GM23338 (cell line): ENCODE results near the gene TCP11. TPM values are rescaled to one million over a fixed set of nuclear protein-coding genes. Genes with fewer than 3 reads are reported as not detected.

Experiments used
- ATAC-seq: fragments of 200-7000 bp; cut with Tn5 transposase; 3 replicates; pipeline ENCODE4 v1.9.1; 2020
- DNase-seq: peaks from one replicate; pipeline ENCODE4 v3.0.0-alpha.2; 2015; ENCODE audit warnings: low spot score
- H2AFZ ChIP-seq: fragments of 200-600 bp; sonication (generic); 2 replicates; pipeline ENCODE4 v1.8.0; 2016; ENCODE audit warnings: antibody characterized with exemption, mild to moderate bottlenecking, moderate library complexity
- H3F3A ChIP-seq: fragments of 200-600 bp; sonication (generic); replicated peaks from 2 replicates; pipeline ENCODE4 v1.8.0; 2017; ENCODE audit warnings: antibody characterized with exemption, mixed run types, low read depth
- H3K27ac ChIP-seq: fragments of 200-600 bp; sonication (generic); 2 replicates; pipeline ENCODE4 v1.6.1; 2016; ENCODE audit warnings: low read depth
- H3K27me3 ChIP-seq: fragments of 200-600 bp; sonication (generic); 2 replicates; pipeline ENCODE4 v1.8.0; 2016; ENCODE audit warnings: mild to moderate bottlenecking, mixed run types, moderate library complexity; ENCODE audit not compliant: insufficient read depth
- H3K36me3 ChIP-seq: fragments of 200-600 bp; sonication (generic); 2 replicates; pipeline ENCODE4 v1.8.0; 2016; ENCODE audit warnings: mild to moderate bottlenecking; ENCODE audit not compliant: insufficient read depth
- H3K4me1 ChIP-seq: fragments of 200-600 bp; sonication (generic); 2 replicates; pipeline ENCODE4 v1.8.0; 2016; ENCODE audit warnings: mild to moderate bottlenecking, moderate library complexity; ENCODE audit not compliant: insufficient read depth
- H3K4me2 ChIP-seq: fragments of 200-600 bp; sonication (generic); 2 replicates; pipeline ENCODE4 v1.7.1; 2017; ENCODE audit warnings: mixed run types
- H3K4me3 ChIP-seq: fragments of 200-600 bp; sonication (generic); 2 replicates; pipeline ENCODE4 v1.6.1; 2016; ENCODE audit warnings: mixed run types
- H3K79me2 ChIP-seq: fragments of 200-600 bp; sonication (generic); replicated peaks from 2 replicates; pipeline ENCODE4 v1.8.0; 2017; ENCODE audit warnings: mild to moderate bottlenecking; ENCODE audit not compliant: insufficient read depth
- H3K9me2 ChIP-seq: fragments of 200-600 bp; sonication (generic); 2 replicates; pipeline ENCODE4 v1.8.0; 2017; ENCODE audit not compliant: insufficient read depth
- H4K20me1 ChIP-seq: fragments of 200-600 bp; sonication (generic); replicated peaks from 2 replicates; pipeline ENCODE4 v1.8.0; 2017; ENCODE audit warnings: mild to moderate bottlenecking; ENCODE audit not compliant: insufficient read depth
- H3K27ac Mint-ChIP-seq: 2 replicates; pipeline ENCODE4 v1.8.0; 2020; ENCODE audit warnings: inconsistent platforms, mild to moderate bottlenecking, moderate library complexity, mixed read lengths
- H3K27me3 Mint-ChIP-seq: 3 replicates; pipeline ENCODE4 v1.8.0; 2022; ENCODE audit warnings: low read depth, mild to moderate bottlenecking, moderate library complexity, mixed read lengths, inconsistent platforms; ENCODE audit not compliant: insufficient read depth, poor library complexity
- H3K36me3 Mint-ChIP-seq: 3 replicates; pipeline ENCODE4 v1.8.0; 2021; ENCODE audit warnings: low read depth, mild to moderate bottlenecking, inconsistent platforms, moderate library complexity, mixed read lengths
- H3K4me1 Mint-ChIP-seq: 3 replicates; pipeline ENCODE4 v1.8.0; 2020; ENCODE audit warnings: mild to moderate bottlenecking, inconsistent platforms, mixed read lengths
- H3K4me3 Mint-ChIP-seq: 3 replicates; pipeline ENCODE4 v1.8.0; 2021; ENCODE audit warnings: moderate library complexity, mild to moderate bottlenecking, inconsistent platforms, mixed read lengths
- H3K9me3 Mint-ChIP-seq: 3 replicates; pipeline ENCODE4 v1.8.0; 2020; ENCODE audit warnings: moderate library complexity, mild to moderate bottlenecking, inconsistent platforms, mixed read lengths
- CREB1 ChIP-seq: fragments of 250-450 bp; sonication (Bioruptor Pico); IDR thresholded peaks from 2 replicates; pipeline ENCODE4 v1.5.0; 2020; ENCODE audit warnings: low read depth, mild to moderate bottlenecking, moderate library complexity
- EZH2 ChIP-seq: fragments of 200-600 bp; sonication (generic); IDR thresholded peaks from one replicate; pipeline ENCODE4 v1.8.0; 2017; ENCODE audit warnings: antibody characterized with exemption, mild to moderate bottlenecking, low read depth; ENCODE audit not compliant: unreplicated experiment
- EZH2phosphoT487 ChIP-seq: fragments of 200-600 bp; sonication (generic); IDR thresholded peaks from one replicate; pipeline ENCODE4 v1.8.1; 2018; ENCODE audit warnings: antibody characterized with exemption; ENCODE audit not compliant: unreplicated experiment
- NANOG ChIP-seq: IDR thresholded peaks from 2 replicates; pipeline ENCODE4 v1.6.1; 2016; ENCODE audit warnings: antibody characterized with exemption, borderline replicate concordance
- ZNF114 ChIP-seq: fragments of 250-450 bp; sonication (Bioruptor Pico); IDR thresholded peaks from 2 replicates; pipeline ENCODE4 v1.5.0; 2020; ENCODE audit warnings: mild to moderate bottlenecking, moderate library complexity
- ZNF331 ChIP-seq: fragments of 250-450 bp; sonication (Bioruptor Pico); IDR thresholded peaks from 2 replicates; pipeline ENCODE4 v1.5.0; 2020; ENCODE audit warnings: low read depth, mild to moderate bottlenecking, moderate library complexity
- polyA plus RNA-seq: library from polyadenylated mRNA; unstranded; fragments of >200 nt; fragmentation: Nextera tagmentation; extraction: Ambion mirVana; gene quantifications from 2 replicates; pipeline ENCODE4 v1.2.1, GENCODE V29; 2016
- total RNA-seq: library from RNA; depleted of rRNA; stranded (reverse); fragments of >200 nt; shearing (Covaris generic); gene quantifications from 2 replicates; pipeline ENCODE4 v1.2.3, GENCODE V29; 2014
- TF ChIP-seq, protein P1 (sequence below), 2 experiments: fragments of 200-600 bp in 1 of 2; sonication (generic) in 1 of 2; conservative IDR thresholded peaks; 2 replicates each; pipeline versions ENCODE4 v1.5.1 to v1.6.1; 2016 to 2017; ENCODE audit warnings: antibody characterized with exemption in 2 of 2, low read depth in 2 of 2, mild to moderate bottlenecking in 2 of 2, moderate library complexity in 1 of 2
- TF ChIP-seq, protein P2 (sequence below): IDR thresholded peaks from one replicate; pipeline ENCODE4 v1.6.1; 2018; ENCODE audit warnings: antibody characterized with exemption; ENCODE audit not compliant: unreplicated experiment
- TF ChIP-seq, protein P3 (sequence below): fragments of 250-450 bp; sonication (Bioruptor Pico); IDR thresholded peaks from 2 replicates; pipeline ENCODE4 v1.5.0; 2020; ENCODE audit warnings: mild to moderate bottlenecking, moderate library complexity
- TF ChIP-seq, protein P4 (sequence below): IDR thresholded peaks from 2 replicates; pipeline ENCODE4 v1.6.1; 2016; ENCODE audit warnings: antibody characterized with exemption

TCP11 gene
- total and polyA plus RNA-seq, 2 experiments from 2014 or later, result not detected

DNA sequence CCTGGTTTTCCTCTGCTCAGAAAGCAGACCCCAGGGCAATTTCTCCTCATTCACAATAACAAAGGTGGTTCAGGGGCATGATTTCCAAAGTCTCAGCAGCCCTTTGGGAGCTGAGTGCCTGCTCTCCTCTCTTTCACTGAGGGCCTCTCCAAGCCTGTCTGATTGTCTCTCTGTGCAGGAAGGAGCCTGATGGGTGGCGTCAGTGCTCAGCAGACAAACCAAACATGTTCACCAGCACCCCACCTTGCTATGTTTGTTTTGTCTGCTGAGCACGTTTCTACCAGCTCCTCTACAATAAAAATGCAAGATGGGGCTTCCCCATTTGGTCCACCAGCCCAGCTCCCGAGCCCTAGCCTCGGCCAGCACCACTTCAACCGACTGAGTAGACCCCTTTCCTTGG, 25.4 kb upstream of the TCP11 start:
- no peak for TF ChIP-seq EZH2
- no peak for TF ChIP-seq NANOG
- TF ChIP-seq, protein P1, sequence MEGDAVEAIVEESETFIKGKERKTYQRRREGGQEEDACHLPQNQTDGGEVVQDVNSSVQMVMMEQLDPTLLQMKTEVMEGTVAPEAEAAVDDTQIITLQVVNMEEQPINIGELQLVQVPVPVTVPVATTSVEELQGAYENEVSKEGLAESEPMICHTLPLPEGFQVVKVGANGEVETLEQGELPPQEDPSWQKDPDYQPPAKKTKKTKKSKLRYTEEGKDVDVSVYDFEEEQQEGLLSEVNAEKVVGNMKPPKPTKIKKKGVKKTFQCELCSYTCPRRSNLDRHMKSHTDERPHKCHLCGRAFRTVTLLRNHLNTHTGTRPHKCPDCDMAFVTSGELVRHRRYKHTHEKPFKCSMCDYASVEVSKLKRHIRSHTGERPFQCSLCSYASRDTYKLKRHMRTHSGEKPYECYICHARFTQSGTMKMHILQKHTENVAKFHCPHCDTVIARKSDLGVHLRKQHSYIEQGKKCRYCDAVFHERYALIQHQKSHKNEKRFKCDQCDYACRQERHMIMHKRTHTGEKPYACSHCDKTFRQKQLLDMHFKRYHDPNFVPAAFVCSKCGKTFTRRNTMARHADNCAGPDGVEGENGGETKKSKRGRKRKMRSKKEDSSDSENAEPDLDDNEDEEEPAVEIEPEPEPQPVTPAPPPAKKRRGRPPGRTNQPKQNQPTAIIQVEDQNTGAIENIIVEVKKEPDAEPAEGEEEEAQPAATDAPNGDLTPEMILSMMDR (conservative IDR thresholded peaks at IDR 0.05; ENCODE audit: low read depth in 2 of 2), result no peak
- no peak for TF ChIP-seq EZH2phosphoT487
- TF ChIP-seq ZNF114 (CRISPR knock-in tag), result no peak
- TF ChIP-seq, protein P2, sequence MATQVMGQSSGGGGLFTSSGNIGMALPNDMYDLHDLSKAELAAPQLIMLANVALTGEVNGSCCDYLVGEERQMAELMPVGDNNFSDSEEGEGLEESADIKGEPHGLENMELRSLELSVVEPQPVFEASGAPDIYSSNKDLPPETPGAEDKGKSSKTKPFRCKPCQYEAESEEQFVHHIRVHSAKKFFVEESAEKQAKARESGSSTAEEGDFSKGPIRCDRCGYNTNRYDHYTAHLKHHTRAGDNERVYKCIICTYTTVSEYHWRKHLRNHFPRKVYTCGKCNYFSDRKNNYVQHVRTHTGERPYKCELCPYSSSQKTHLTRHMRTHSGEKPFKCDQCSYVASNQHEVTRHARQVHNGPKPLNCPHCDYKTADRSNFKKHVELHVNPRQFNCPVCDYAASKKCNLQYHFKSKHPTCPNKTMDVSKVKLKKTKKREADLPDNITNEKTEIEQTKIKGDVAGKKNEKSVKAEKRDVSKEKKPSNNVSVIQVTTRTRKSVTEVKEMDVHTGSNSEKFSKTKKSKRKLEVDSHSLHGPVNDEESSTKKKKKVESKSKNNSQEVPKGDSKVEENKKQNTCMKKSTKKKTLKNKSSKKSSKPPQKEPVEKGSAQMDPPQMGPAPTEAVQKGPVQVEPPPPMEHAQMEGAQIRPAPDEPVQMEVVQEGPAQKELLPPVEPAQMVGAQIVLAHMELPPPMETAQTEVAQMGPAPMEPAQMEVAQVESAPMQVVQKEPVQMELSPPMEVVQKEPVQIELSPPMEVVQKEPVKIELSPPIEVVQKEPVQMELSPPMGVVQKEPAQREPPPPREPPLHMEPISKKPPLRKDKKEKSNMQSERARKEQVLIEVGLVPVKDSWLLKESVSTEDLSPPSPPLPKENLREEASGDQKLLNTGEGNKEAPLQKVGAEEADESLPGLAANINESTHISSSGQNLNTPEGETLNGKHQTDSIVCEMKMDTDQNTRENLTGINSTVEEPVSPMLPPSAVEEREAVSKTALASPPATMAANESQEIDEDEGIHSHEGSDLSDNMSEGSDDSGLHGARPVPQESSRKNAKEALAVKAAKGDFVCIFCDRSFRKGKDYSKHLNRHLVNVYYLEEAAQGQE, result no peak
- TF ChIP-seq, protein P3, sequence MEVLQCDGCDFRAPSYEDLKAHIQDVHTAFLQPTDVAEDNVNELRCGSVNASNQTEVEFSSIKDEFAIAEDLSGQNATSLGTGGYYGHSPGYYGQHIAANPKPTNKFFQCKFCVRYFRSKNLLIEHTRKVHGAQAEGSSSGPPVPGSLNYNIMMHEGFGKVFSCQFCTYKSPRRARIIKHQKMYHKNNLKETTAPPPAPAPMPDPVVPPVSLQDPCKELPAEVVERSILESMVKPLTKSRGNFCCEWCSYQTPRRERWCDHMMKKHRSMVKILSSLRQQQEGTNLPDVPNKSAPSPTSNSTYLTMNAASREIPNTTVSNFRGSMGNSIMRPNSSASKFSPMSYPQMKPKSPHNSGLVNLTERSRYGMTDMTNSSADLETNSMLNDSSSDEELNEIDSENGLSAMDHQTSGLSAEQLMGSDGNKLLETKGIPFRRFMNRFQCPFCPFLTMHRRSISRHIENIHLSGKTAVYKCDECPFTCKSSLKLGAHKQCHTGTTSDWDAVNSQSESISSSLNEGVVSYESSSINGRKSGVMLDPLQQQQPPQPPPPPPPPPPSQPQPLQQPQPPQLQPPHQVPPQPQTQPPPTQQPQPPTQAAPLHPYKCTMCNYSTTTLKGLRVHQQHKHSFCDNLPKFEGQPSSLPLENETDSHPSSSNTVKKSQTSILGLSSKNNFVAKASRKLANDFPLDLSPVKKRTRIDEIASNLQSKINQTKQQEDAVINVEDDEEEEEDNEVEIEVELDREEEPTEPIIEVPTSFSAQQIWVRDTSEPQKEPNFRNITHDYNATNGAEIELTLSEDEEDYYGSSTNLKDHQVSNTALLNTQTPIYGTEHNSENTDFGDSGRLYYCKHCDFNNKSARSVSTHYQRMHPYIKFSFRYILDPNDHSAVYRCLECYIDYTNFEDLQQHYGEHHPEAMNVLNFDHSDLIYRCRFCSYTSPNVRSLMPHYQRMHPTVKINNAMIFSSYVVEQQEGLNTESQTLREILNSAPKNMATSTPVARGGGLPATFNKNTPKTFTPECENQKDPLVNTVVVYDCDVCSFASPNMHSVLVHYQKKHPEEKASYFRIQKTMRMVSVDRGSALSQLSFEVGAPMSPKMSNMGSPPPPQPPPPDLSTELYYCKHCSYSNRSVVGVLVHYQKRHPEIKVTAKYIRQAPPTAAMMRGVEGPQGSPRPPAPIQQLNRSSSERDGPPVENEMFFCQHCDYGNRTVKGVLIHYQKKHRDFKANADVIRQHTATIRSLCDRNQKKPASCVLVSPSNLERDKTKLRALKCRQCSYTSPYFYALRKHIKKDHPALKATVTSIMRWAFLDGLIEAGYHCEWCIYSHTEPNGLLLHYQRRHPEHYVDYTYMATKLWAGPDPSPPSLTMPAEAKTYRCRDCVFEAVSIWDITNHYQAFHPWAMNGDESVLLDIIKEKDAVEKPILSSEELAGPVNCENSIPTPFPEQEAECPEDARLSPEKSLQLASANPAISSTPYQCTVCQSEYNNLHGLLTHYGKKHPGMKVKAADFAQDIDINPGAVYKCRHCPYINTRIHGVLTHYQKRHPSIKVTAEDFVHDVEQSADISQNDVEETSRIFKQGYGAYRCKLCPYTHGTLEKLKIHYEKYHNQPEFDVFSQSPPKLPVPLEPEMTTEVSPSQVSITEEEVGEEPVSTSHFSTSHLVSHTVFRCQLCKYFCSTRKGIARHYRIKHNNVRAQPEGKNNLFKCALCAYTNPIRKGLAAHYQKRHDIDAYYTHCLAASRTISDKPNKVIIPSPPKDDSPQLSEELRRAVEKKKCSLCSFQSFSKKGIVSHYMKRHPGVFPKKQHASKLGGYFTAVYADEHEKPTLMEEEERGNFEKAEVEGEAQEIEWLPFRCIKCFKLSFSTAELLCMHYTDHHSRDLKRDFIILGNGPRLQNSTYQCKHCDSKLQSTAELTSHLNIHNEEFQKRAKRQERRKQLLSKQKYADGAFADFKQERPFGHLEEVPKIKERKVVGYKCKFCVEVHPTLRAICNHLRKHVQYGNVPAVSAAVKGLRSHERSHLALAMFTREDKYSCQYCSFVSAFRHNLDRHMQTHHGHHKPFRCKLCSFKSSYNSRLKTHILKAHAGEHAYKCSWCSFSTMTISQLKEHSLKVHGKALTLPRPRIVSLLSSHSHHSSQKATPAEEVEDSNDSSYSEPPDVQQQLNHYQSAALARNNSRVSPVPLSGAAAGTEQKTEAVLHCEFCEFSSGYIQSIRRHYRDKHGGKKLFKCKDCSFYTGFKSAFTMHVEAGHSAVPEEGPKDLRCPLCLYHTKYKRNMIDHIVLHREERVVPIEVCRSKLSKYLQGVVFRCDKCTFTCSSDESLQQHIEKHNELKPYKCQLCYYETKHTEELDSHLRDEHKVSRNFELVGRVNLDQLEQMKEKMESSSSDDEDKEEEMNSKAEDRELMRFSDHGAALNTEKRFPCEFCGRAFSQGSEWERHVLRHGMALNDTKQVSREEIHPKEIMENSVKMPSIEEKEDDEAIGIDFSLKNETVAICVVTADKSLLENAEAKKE (CRISPR knock-in tag), result no peak
- no peak for TF ChIP-seq CREB1 (CRISPR knock-in tag)
- TF ChIP-seq, protein P4, sequence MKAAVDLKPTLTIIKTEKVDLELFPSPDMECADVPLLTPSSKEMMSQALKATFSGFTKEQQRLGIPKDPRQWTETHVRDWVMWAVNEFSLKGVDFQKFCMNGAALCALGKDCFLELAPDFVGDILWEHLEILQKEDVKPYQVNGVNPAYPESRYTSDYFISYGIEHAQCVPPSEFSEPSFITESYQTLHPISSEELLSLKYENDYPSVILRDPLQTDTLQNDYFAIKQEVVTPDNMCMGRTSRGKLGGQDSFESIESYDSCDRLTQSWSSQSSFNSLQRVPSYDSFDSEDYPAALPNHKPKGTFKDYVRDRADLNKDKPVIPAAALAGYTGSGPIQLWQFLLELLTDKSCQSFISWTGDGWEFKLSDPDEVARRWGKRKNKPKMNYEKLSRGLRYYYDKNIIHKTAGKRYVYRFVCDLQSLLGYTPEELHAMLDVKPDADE, result no peak
- TF ChIP-seq ZNF331 (CRISPR knock-in tag), result no peak
- Histone ChIP-seq H3K27me3 (no peaks in the 10 kb centered on the region), H3K36me3 (no peaks in the 10 kb centered on the region), H3K27ac (no peak overlapping the region), H3K79me2 (no peaks in the 10 kb centered on the region), H4K20me1 (no peaks in the 10 kb centered on the region), H3K9me2 (0 out of 2 replicates have a peak, but pooled peaks cover 2% of the 10 kb centered on the region), H3K4me1 (no peaks in the 10 kb centered on the region), H3K4me2 (no peak overlapping the region), H2AFZ (no peak overlapping the region; the same call in 1 of the 2 replicates), H3K4me3 (no peak overlapping the region), H3F3A (no peaks in the 10 kb centered on the region)
- Mint-ChIP-seq H3K9me3 (peaks cover 4% of the 10 kb centered on the region; the same call in 2 of the 3 replicates), H3K4me3 (no peak overlapping the region), H3K27ac (no peak overlapping the region), H3K4me1 (peaks cover 6% of the 10 kb centered on the region), H3K36me3 (peaks cover 2% of the 10 kb centered on the region; the same call in 2 of the 3 replicates), H3K27me3 (peaks cover 10% of the 10 kb centered on the region)
- ATAC-seq, result no peak
- no peak for DNase-seq
